ENCODE measurements around the gene XRN1.
"Not testable (repeated sequence)": the region's sequence is repeated elsewhere in the genome, so short reads cannot be mapped to it uniquely, and the experiment has no call there.

The XRN1 gene

DNA sequence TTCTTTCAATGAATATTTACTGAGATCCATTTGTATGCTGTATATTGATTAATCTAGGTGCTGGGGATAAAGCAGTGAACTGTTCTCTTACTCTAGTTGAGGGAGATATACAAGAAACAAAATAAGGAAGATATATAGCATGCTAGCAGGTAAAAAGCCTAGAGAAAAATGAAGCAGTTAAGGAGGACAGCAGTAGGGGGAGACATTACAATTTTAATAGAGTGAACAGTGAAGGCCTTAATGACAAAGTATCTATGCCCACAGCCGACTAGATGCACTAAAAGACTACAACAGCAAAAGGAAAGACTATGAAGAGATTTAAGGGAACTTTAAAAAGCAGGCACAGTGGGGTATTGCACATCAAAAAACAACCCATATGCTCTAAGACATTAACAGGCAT lies 81.4 kb downstream of the XRN1 start:
- H3K4me3 ChIP-seq (ENCODE audit: low read length in 2 of 2): no peak overlapping the region
- H3K27ac ChIP-seq (ENCODE audit: low read length): no peak overlapping the region
- peaks cover 8% of the 10 kb centered on the region in 2 donors for H3K36me3 ChIP-seq (ENCODE audit: control insufficient read depth in 2 of 2, insufficient read depth in 2 of 2, low read length in 2 of 2)
- H3K4me1 ChIP-seq (ENCODE audit: control insufficient read depth, insufficient read depth, low read length): no peaks in the 10 kb centered on the region
- no peak overlapping the region for H3K9ac ChIP-seq (ENCODE audit: low read length in 2 of 2)
- no peaks in the 10 kb centered on the region for H3K9me3 ChIP-seq (ENCODE audit: control insufficient read depth in 2 of 2, low read length in 2 of 2)
- no peaks in the 10 kb centered on the region for H3K27me3 ChIP-seq (ENCODE audit: control insufficient read depth in 1 of 2, insufficient read depth in 2 of 2, low read length in 2 of 2)

DNA sequence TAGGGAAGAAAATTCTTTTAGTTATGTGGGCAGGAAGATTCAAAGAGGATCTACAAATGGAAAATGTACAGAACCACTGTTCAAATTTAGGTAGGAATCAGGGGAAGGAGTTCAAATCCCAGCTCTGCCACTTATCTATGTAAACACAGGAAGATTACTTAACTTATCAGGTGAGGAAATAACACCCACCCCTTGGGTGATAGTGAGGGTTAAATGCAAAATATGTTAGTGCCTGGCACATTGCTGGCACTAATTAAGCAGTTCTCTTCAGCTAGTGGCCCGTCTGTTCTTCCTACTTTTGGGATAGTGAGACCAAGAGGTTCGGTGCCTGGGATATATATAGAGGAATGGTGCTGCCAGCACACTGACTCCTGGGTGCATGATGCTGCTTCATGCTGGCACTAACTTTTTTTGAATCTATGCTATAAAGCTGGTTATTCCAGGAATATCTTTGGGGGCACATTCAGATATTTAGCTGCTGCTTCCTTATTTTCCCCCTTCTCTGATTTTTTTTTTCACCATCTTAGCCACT lies 83.8 kb downstream of the XRN1 start:
- Histone ChIP-seq H3K36me3 (ENCODE audit: control insufficient read depth in 2 of 2, insufficient read depth in 2 of 2, low read length in 2 of 2) (peaks cover 17 to 18% of the 10 kb centered on the region in 2 donors), H3K9me3 (ENCODE audit: control insufficient read depth in 2 of 2, low read length in 2 of 2) (no peaks in the 10 kb centered on the region), H3K4me3 (ENCODE audit: low read length in 2 of 2) (no peak overlapping the region), H3K4me1 (ENCODE audit: control insufficient read depth, insufficient read depth, low read length) (no peaks in the 10 kb centered on the region), H3K27ac (ENCODE audit: low read length) (no peak overlapping the region), H3K9ac (ENCODE audit: low read length in 2 of 2) (no peak overlapping the region), H3K27me3 (ENCODE audit: control insufficient read depth in 1 of 2, insufficient read depth in 2 of 2, low read length in 2 of 2) (no peaks in the 10 kb centered on the region)

- H3K27me3 ChIP-seq (ENCODE audit: control insufficient read depth in 1 of 2, insufficient read depth in 2 of 2, low read length in 2 of 2); H3K9me3 ChIP-seq (ENCODE audit: control insufficient read depth in 2 of 2, low read length in 2 of 2); H3K27ac ChIP-seq (ENCODE audit: low read length); H3K4me1 ChIP-seq (ENCODE audit: control insufficient read depth, insufficient read depth, low read length); H3K9ac ChIP-seq (ENCODE audit: low read length in 2 of 2); H3K4me3 ChIP-seq (ENCODE audit: low read length in 2 of 2): not testable (repeated sequence)
- H3K36me3 ChIP-seq (ENCODE audit: control insufficient read depth in 2 of 2, insufficient read depth in 2 of 2, low read length in 2 of 2): peaks cover 18 to 22% of the 10 kb centered on the region in 2 donors
Measured at GRCh38 chr3:142363433-142363832, 84.4 kb downstream of the XRN1 start.

DNA sequence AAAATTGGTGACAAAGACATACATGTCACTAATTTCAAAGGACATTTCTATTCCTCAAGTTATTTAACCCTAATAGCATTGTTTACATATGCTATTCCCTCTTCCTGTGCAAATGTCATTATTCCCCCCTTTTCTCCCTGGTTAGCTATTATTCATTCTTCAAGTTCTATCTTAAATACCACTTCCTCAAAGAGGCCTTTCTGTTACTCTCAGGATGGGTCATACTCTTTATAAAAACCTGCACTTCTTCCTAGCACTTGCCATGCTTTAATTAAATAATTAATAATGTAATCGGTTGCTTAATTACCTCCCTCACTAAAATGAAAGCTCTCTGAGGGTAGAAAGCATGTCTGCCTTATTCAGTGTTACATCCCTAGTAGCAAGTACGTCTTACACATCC lies 88.5 kb downstream of the XRN1 start:
- Histone ChIP-seq H3K4me1 (ENCODE audit: control insufficient read depth, insufficient read depth, low read length) (no peaks in the 10 kb centered on the region), H3K27ac (ENCODE audit: low read length) (no peak overlapping the region), H3K36me3 (ENCODE audit: control insufficient read depth in 2 of 2, insufficient read depth in 2 of 2, low read length in 2 of 2) (peaks cover 36 to 41% of the 10 kb centered on the region in 2 donors)

DNA sequence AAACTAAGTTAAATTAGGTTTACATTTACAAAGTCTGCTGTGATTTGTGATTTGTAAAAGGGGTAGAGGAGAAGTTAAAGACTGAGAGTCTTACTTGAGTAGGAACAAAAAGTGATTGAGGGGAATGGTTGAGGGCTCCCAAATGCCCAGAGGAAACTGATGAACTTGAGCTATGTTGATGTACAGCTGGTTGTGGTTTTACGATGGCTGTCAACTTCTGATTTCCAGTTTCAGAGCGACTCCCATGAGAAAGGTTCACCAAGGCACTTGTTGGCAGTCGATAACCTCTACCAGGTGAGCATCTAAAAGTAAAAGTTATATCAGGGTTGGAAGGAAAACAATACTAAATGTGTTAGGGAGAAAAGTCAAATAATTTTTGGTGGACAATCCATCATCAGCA lies 91.0 kb downstream of the XRN1 start:
- H3K9ac ChIP-seq (ENCODE audit: low read length in 2 of 2): no peak overlapping the region
- H3K9me3 ChIP-seq (ENCODE audit: control insufficient read depth in 2 of 2, low read length in 2 of 2): peaks cover 0 to 2% of the 10 kb centered on the region in 2 donors
- no peak overlapping the region for H3K27ac ChIP-seq (ENCODE audit: low read length)
- no peaks in the 10 kb centered on the region for H3K4me1 ChIP-seq (ENCODE audit: control insufficient read depth, insufficient read depth, low read length)
- H3K27me3 ChIP-seq (ENCODE audit: control insufficient read depth in 1 of 2, insufficient read depth in 2 of 2, low read length in 2 of 2): no peaks in the 10 kb centered on the region
- peaks cover 37 to 40% of the 10 kb centered on the region in 2 donors for H3K36me3 ChIP-seq (ENCODE audit: control insufficient read depth in 2 of 2, insufficient read depth in 2 of 2, low read length in 2 of 2)
- H3K4me3 ChIP-seq (ENCODE audit: low read length in 2 of 2): no peak overlapping the region

More for the DNA sequence above, 88.5 kb downstream of the XRN1 start:
- peaks cover 0 to 2% of the 10 kb centered on the region in 2 donors for H3K9me3 ChIP-seq (ENCODE audit: control insufficient read depth in 2 of 2, low read length in 2 of 2)
- no peaks in the 10 kb centered on the region for H3K27me3 ChIP-seq (ENCODE audit: control insufficient read depth in 1 of 2, insufficient read depth in 2 of 2, low read length in 2 of 2)
- H3K9ac ChIP-seq (ENCODE audit: low read length in 2 of 2): no peak overlapping the region
- no peak overlapping the region for H3K4me3 ChIP-seq (ENCODE audit: low read length in 2 of 2)

DNA sequence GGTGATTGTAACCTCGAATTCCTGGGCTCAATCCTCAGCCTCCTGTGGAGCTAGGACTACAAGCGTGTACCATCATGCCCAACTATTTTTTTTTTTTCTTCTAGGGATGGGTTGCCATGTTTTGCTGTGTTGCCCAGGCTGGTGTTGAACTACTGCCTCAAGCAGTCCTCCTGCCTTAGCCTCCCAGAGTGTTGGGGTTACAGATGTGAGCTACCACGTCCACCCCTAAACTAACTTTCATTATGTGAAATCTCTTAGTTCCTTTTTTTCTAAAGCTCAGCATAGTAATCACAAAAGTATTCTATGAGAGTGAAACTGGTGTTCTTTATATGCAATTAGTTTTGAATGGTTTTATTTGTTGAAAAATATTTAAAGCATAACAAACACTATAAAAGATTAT lies 92.1 kb downstream of the XRN1 start:
- H3K9me3 ChIP-seq (ENCODE audit: control insufficient read depth in 2 of 2, low read length in 2 of 2): peaks cover 0 to 2% of the 10 kb centered on the region in 2 donors
- H3K36me3 ChIP-seq (ENCODE audit: control insufficient read depth in 2 of 2, insufficient read depth in 2 of 2, low read length in 2 of 2): peaks cover 32 to 35% of the 10 kb centered on the region in 2 donors
- no peak overlapping the region for H3K4me3 ChIP-seq (ENCODE audit: low read length in 2 of 2)
- no peaks in the 10 kb centered on the region for H3K4me1 ChIP-seq (ENCODE audit: control insufficient read depth, insufficient read depth, low read length)
- no peak overlapping the region for H3K9ac ChIP-seq (ENCODE audit: low read length in 2 of 2)
- no peaks in the 10 kb centered on the region for H3K27me3 ChIP-seq (ENCODE audit: control insufficient read depth in 1 of 2, insufficient read depth in 2 of 2, low read length in 2 of 2)
- H3K27ac ChIP-seq (ENCODE audit: low read length): no peak overlapping the region

DNA sequence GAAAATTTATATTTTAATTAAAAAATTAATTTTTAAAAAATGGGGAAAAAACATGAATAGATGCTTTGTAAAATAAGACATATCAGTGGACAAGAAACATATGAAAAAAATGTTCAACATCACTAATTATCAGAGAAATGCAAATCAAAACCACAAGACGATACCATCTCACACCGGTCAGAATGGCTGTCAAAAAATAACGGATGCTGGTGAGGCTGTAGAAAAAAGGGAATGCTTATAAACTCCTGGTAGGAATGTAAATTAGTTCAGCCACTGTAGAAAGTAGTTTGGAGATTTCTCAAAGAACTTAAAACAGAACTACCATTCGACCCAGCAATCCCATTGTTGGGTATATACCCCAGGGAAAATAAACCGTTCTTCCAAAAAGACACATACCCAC lies 93.8 kb downstream of the XRN1 start:
- Histone ChIP-seq H3K4me3 (ENCODE audit: low read length in 2 of 2) (no peak overlapping the region), H3K9ac (ENCODE audit: low read length in 2 of 2) (no peak overlapping the region), H3K36me3 (ENCODE audit: control insufficient read depth in 2 of 2, insufficient read depth in 2 of 2, low read length in 2 of 2) (peaks cover 30 to 33% of the 10 kb centered on the region in 2 donors), H3K4me1 (ENCODE audit: control insufficient read depth, insufficient read depth, low read length) (no peaks in the 10 kb centered on the region), H3K27me3 (ENCODE audit: control insufficient read depth in 1 of 2, insufficient read depth in 2 of 2, low read length in 2 of 2) (no peaks in the 10 kb centered on the region), H3K9me3 (ENCODE audit: control insufficient read depth in 2 of 2, low read length in 2 of 2) (peaks cover 0 to 2% of the 10 kb centered on the region in 2 donors), H3K27ac (ENCODE audit: low read length) (no peak overlapping the region)

- Histone ChIP-seq H3K27ac (ENCODE audit: low read length) (no peak overlapping the region), H3K9me3 (ENCODE audit: control insufficient read depth in 2 of 2, low read length in 2 of 2) (peaks cover 0 to 2% of the 10 kb centered on the region in 2 donors), H3K9ac (ENCODE audit: low read length in 2 of 2) (no peak overlapping the region), H3K27me3 (ENCODE audit: control insufficient read depth in 1 of 2, insufficient read depth in 2 of 2, low read length in 2 of 2) (no peaks in the 10 kb centered on the region), H3K4me1 (ENCODE audit: control insufficient read depth, insufficient read depth, low read length) (no peaks in the 10 kb centered on the region), H3K4me3 (ENCODE audit: low read length in 2 of 2) (no peak overlapping the region), H3K36me3 (ENCODE audit: control insufficient read depth in 2 of 2, insufficient read depth in 2 of 2, low read length in 2 of 2) (peaks cover 31 to 37% of the 10 kb centered on the region in 2 donors)
Measured at GRCh38 chr3:142353571-142353970, 94.3 kb downstream of the XRN1 start.

DNA sequence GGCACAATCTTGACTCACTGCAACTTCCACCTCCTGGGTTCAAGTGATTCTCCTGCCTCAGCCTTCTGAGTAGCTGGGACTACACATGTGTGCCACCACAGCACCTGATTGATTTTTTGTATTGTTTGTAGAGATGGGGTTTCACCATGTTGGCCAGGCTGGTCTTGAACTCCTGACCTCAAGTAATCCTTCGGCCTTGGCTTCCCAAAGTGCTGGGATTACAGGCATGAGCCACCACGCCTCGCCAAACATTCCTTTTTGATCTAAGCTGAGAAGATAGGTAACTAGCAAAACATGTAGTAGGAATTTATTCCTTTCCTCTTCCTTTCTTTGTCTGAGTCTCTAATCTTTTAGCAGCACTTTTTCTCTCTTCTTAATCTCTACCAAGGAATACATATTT lies 95.1 kb downstream of the XRN1 start:
- H3K27ac ChIP-seq (ENCODE audit: low read length); H3K4me1 ChIP-seq (ENCODE audit: control insufficient read depth, insufficient read depth, low read length); H3K27me3 ChIP-seq (ENCODE audit: control insufficient read depth in 1 of 2, insufficient read depth in 2 of 2, low read length in 2 of 2); H3K9me3 ChIP-seq (ENCODE audit: control insufficient read depth in 2 of 2, low read length in 2 of 2); H3K4me3 ChIP-seq (ENCODE audit: low read length in 2 of 2); H3K9ac ChIP-seq (ENCODE audit: low read length in 2 of 2): not testable (repeated sequence)
- peaks cover 24 to 37% of the 10 kb centered on the region in 2 donors for H3K36me3 ChIP-seq (ENCODE audit: control insufficient read depth in 2 of 2, insufficient read depth in 2 of 2, low read length in 2 of 2)

GRCh38 chr3:142348460-142348859 lies 99.4 kb downstream of the XRN1 start:
- Histone ChIP-seq H3K4me3 (ENCODE audit: low read length in 2 of 2) (no peak overlapping the region), H3K36me3 (ENCODE audit: control insufficient read depth in 2 of 2, insufficient read depth in 2 of 2, low read length in 2 of 2) (peaks cover 6 to 20% of the 10 kb centered on the region in 2 donors), H3K9me3 (ENCODE audit: control insufficient read depth in 2 of 2, low read length in 2 of 2) (no peaks in the 10 kb centered on the region), H3K27ac (ENCODE audit: low read length) (no peak overlapping the region), H3K9ac (ENCODE audit: low read length in 2 of 2) (no peak overlapping the region), H3K27me3 (ENCODE audit: control insufficient read depth in 1 of 2, insufficient read depth in 2 of 2, low read length in 2 of 2) (no peaks in the 10 kb centered on the region), H3K4me1 (ENCODE audit: control insufficient read depth, insufficient read depth, low read length) (no peaks in the 10 kb centered on the region)

GRCh38 chr3:142337994-142338393 lies 109.8 kb downstream of the XRN1 start:
- H3K27ac ChIP-seq (ENCODE audit: low read length): no peak overlapping the region
- H3K4me3 ChIP-seq (ENCODE audit: low read length in 2 of 2): no peak overlapping the region
- H3K4me1 ChIP-seq (ENCODE audit: control insufficient read depth, insufficient read depth, low read length): no peaks in the 10 kb centered on the region
- no peak overlapping the region for H3K9ac ChIP-seq (ENCODE audit: low read length in 2 of 2)
- no peaks in the 10 kb centered on the region for H3K9me3 ChIP-seq (ENCODE audit: control insufficient read depth in 2 of 2, low read length in 2 of 2)
- H3K27me3 ChIP-seq (ENCODE audit: control insufficient read depth in 1 of 2, insufficient read depth in 2 of 2, low read length in 2 of 2): no peaks in the 10 kb centered on the region
- peaks cover 5 to 23% of the 10 kb centered on the region in 2 donors for H3K36me3 ChIP-seq (ENCODE audit: control insufficient read depth in 2 of 2, insufficient read depth in 2 of 2, low read length in 2 of 2)

Data from stomach smooth muscle (tissue), 2 donors.